GM12874 (cell line): Measurements from ENCODE around the gene NELFA.

Source experiments
- CTCF ChIP-seq: IDR thresholded peaks from 2 replicates; pipeline ENCODE4 v1.5.1; 2011; ENCODE audit warnings: low read depth, mild to moderate bottlenecking, control low read depth, low read length, moderate library complexity; ENCODE audit not compliant: insufficient read depth

NELFA gene

GRCh38 chr4:2043396-2044118 lies 34.8 kb upstream of the NELFA start:
- no peak for TF ChIP-seq CTCF

DNA sequence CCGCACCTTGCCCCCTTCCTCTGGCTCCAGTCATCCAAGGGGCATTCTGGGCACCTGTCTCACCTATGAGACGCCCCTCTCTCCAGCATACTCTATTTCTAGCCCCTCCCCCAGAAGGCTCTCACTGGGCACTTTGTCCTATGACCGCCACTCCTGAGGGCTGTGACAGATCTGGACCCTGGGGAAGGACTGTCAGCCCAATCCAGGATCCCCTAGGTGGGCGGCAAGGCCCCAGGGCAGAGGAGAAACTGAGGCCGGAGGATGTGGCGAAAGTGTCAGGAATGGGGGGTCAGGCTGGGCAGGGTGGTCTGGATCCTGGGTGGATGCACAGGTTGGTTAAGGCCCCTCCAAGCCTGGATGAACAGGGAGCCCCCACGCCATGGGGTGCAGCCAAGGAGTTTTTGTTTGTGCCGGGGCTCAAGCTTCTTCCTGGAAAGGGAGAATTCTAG lies 34.2 kb upstream of the NELFA start:
- no peak for TF ChIP-seq CTCF

- TF ChIP-seq CTCF: no peak
Observed at GRCh38 chr4:2042204-2042946, 33.6 kb upstream of the NELFA start.

- TF ChIP-seq CTCF: no peak
Observed at GRCh38 chr4:2041239-2042130, 32.7 kb upstream of the NELFA start.

GRCh38 chr4:2040391-2041238 lies 31.8 kb upstream of the NELFA start:
- no peak for TF ChIP-seq CTCF

GRCh38 chr4:2036866-2037265 lies 28.1 kb upstream of the NELFA start:
- TF ChIP-seq CTCF: no peak
